Fibroblast of lung (primary cell): ENCODE measurements around the gene ARTN.

Experiments
- CTCF ChIP-seq, 2 donors: IDR thresholded peaks in 1 of 2; conservative IDR thresholded peaks in 1 of 2; 1 replicate in 1 of 2; 2 replicates in 1 of 2; pipeline ENCODE4 v1.5.1; 2011 to 2012; ENCODE audit warnings: low read length in 2 of 2, control low read depth in 1 of 2, inconsistent platforms in 1 of 2, low read depth in 1 of 2, mild to moderate bottlenecking in 1 of 2
- EZH2 ChIP-seq: IDR thresholded peaks from 2 replicates; pipeline ENCODE4 v1.5.1; 2012; ENCODE audit warnings: low read length, control low read depth, mild to moderate bottlenecking; ENCODE audit errors: missing control alignments

GRCh38 chr1:43969416-43969745 is 35.8 kb downstream of the ARTN start:
- TF ChIP-seq CTCF (conservative IDR thresholded peaks at IDR 0.05 in 1 of 2, IDR thresholded peaks at IDR 0.05 in 1 of 2; ENCODE audit: low read depth in 1 of 2, low read length in 2 of 2) (no peak), EZH2 (no peak)
